ENCODE data around the gene CDC45. TPM values are rescaled to one million over a fixed set of nuclear protein-coding genes. Genes with fewer than 3 reads are reported as not detected.

CDC45 gene
- total and polyA plus RNA-seq, 2 of the 13 experiments (the other 11 are each of a cell fraction or from before 2014, with no cell fraction given): 14.4 to 36.3 TPM

DNA sequence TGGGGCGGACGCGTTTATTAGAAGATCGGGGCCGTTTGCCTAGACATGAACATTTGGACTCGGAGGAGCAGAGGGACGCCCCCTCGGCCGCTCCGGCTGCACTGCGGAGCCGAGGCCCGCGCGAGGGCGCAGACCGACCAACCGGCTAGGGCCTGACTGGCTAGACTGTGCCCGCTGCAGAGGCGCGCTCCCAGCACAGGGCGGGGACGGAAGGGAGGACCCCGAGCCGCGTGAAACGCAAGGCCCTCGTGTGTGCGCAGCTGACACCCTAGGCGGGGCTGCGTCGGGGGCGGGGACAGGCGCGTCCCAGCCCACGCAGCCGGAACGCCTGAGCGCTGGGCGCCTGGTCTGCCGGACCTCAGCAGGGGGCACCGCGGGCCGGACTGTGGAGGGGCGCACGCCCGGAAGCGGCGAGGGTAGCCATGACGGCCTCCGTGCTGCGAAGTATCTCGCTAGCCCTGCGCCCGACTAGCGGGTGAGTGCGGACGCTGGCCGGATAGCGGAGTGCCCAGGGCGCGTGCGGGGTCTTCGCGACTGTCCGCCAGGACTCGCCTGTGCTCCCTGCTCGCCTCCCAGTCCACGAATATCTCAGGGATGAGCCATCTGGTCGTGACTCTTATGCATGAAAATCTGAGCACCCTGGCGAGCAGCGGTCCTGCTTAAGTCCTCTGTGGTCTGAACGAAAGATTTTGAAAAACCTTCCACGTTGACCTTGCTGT, 47.4 kb upstream of the CDC45 start, which contains the start of gene MRPL40 (continued):
- no peak for TF ChIP-seq SNAPC4 (CRISPR knock-in tag; IDR thresholded peaks at IDR 0.05)
- TF ChIP-seq ZNF160 (CRISPR knock-in tag; IDR thresholded peaks at IDR 0.05): peak; percentile 93
- peak; percentile 95 for TF ChIP-seq NFKBIZ (CRISPR knock-in tag; IDR thresholded peaks at IDR 0.05)
- no peak for TF ChIP-seq SETDB1 (CRISPR knock-in tag; IDR thresholded peaks at IDR 0.05; ENCODE audit: borderline replicate concordance)
- peak; percentile 87; the same call in 1 of the 2 replicates for TF ChIP-seq NCOA1 (CRISPR knock-in tag; IDR thresholded peaks at IDR 0.05)
- peak; percentile 91; the same call in 1 of the 2 replicates for TF ChIP-seq ZFP1 (CRISPR knock-in tag; IDR thresholded peaks at IDR 0.05)
- TF ChIP-seq MTA1 (CRISPR knock-in tag; IDR thresholded peaks at IDR 0.05; ENCODE audit: borderline replicate concordance): peak; percentile 64
- no peak for TF ChIP-seq POLR2AphosphoS2 (IDR thresholded peaks at IDR 0.05; ENCODE audit: low read depth, low read length)

All from HepG2 (cell line).